ES-I3 (cell line): ENCODE results near the gene EAPP.
"Not testable (repeated sequence)": the region's sequence is repeated elsewhere in the genome, so short reads cannot be mapped to it uniquely, and the experiment has no call there.

Experiments used
- H3K36me3 ChIP-seq: 2 replicates; pipeline ENCODE4 v1.6.1; 2013; ENCODE audit warnings: mild to moderate bottlenecking, low read length, control low read depth, moderate library complexity; ENCODE audit not compliant: insufficient read depth
- H3K4me1 ChIP-seq: 2 replicates; pipeline ENCODE4 v1.6.1; 2013; ENCODE audit warnings: mild to moderate bottlenecking, control low read depth, low read length; ENCODE audit not compliant: insufficient read depth
- H3K9ac ChIP-seq: 2 replicates; pipeline ENCODE4 v1.6.1; 2013; ENCODE audit warnings: low read depth, mild to moderate bottlenecking, low read length, moderate library complexity
- H3K9me3 ChIP-seq: 2 replicates; pipeline ENCODE4 v1.6.1; 2013; ENCODE audit warnings: mild to moderate bottlenecking, low read length, moderate library complexity; ENCODE audit not compliant: control insufficient read depth, insufficient read depth

EAPP gene

GRCh38 chr14:34507884-34508283 is 31.6 kb downstream of the EAPP start:
- Histone ChIP-seq H3K4me1 (peaks cover 1% of the 10 kb centered on the region; the same call in 1 of the 2 replicates), H3K9ac (no peak overlapping the region), H3K36me3 (no peaks in the 10 kb centered on the region), H3K9me3 (no peaks in the 10 kb centered on the region)

- no peak overlapping the region for H3K9ac ChIP-seq
- H3K4me1 ChIP-seq, result peaks cover 5% of the 10 kb centered on the region; the same call in 1 of the 2 replicates
- H3K36me3 ChIP-seq, result no peaks in the 10 kb centered on the region
- no peaks in the 10 kb centered on the region for H3K9me3 ChIP-seq
Observed at GRCh38 chr14:34507459-34507858, 32.0 kb downstream of the EAPP start.

GRCh38 chr14:34505124-34505491 is 34.4 kb downstream of the EAPP start:
- H3K36me3 ChIP-seq, H3K9ac ChIP-seq, H3K9me3 ChIP-seq: not testable (repeated sequence)
- peaks cover 10% of the 10 kb centered on the region; the same call in 1 of the 2 replicates for H3K4me1 ChIP-seq

- not testable (repeated sequence) for H3K9ac ChIP-seq, H3K9me3 ChIP-seq, H3K36me3 ChIP-seq
- peaks cover 10% of the 10 kb centered on the region; the same call in 1 of the 2 replicates for H3K4me1 ChIP-seq
Observed at GRCh38 chr14:34504027-34504426, 35.5 kb downstream of the EAPP start.

GRCh38 chr14:34502545-34503225 is 36.8 kb downstream of the EAPP start:
- no peaks in the 10 kb centered on the region for H3K36me3 ChIP-seq
- H3K4me1 ChIP-seq, result peaks cover 12% of the 10 kb centered on the region
- H3K9ac ChIP-seq, result no peak overlapping the region
- H3K9me3 ChIP-seq, result no peaks in the 10 kb centered on the region

GRCh38 chr14:34502001-34502400 is 37.5 kb downstream of the EAPP start:
- Histone ChIP-seq H3K4me1 (peaks cover 18% of the 10 kb centered on the region), H3K9ac (no peak overlapping the region), H3K9me3 (no peaks in the 10 kb centered on the region), H3K36me3 (no peaks in the 10 kb centered on the region)

GRCh38 chr14:34501004-34501580 is 38.4 kb downstream of the EAPP start:
- Histone ChIP-seq H3K9ac (no peak overlapping the region), H3K36me3 (no peaks in the 10 kb centered on the region), H3K9me3 (no peaks in the 10 kb centered on the region), H3K4me1 (peaks cover 18% of the 10 kb centered on the region)

GRCh38 chr14:34498684-34499412 is 40.7 kb downstream of the EAPP start:
- Histone ChIP-seq H3K9ac (no peak overlapping the region), H3K4me1 (peaks cover 18% of the 10 kb centered on the region), H3K36me3 (no peaks in the 10 kb centered on the region), H3K9me3 (no peaks in the 10 kb centered on the region)

GRCh38 chr14:34496679-34497513 is 42.6 kb downstream of the EAPP start:
- peaks cover 8% of the 10 kb centered on the region for H3K4me1 ChIP-seq
- peak overlapping the region; percentile 10 for H3K9ac ChIP-seq
- no peaks in the 10 kb centered on the region for H3K36me3 ChIP-seq
- H3K9me3 ChIP-seq, result no peaks in the 10 kb centered on the region

GRCh38 chr14:34496007-34496678 is 43.4 kb downstream of the EAPP start:
- Histone ChIP-seq H3K4me1 (peaks cover 8% of the 10 kb centered on the region), H3K9ac (no peak overlapping the region), H3K36me3 (no peaks in the 10 kb centered on the region), H3K9me3 (no peaks in the 10 kb centered on the region)

GRCh38 chr14:34489324-34489723 is 50.2 kb downstream of the EAPP start:
- no peak overlapping the region for H3K9ac ChIP-seq
- H3K9me3 ChIP-seq, result no peaks in the 10 kb centered on the region
- H3K36me3 ChIP-seq, result no peaks in the 10 kb centered on the region
- no peaks in the 10 kb centered on the region for H3K4me1 ChIP-seq

GRCh38 chr14:34488528-34488927 is 51.0 kb downstream of the EAPP start:
- Histone ChIP-seq H3K9ac (no peak overlapping the region), H3K36me3 (no peaks in the 10 kb centered on the region), H3K4me1 (peaks cover under 1% of the 10 kb centered on the region; the same call in 1 of the 2 replicates), H3K9me3 (no peaks in the 10 kb centered on the region)

GRCh38 chr14:34484726-34485125 is 54.8 kb downstream of the EAPP start:
- H3K4me1 ChIP-seq, result peaks cover 13% of the 10 kb centered on the region; the same call in 1 of the 2 replicates
- H3K9me3 ChIP-seq, result no peaks in the 10 kb centered on the region
- H3K36me3 ChIP-seq, result no peaks in the 10 kb centered on the region
- no peak overlapping the region for H3K9ac ChIP-seq

- Histone ChIP-seq H3K36me3 (no peaks in the 10 kb centered on the region), H3K9me3 (no peaks in the 10 kb centered on the region), H3K9ac (no peak overlapping the region), H3K4me1 (peaks cover 13% of the 10 kb centered on the region; the same call in 1 of the 2 replicates)
Observed at GRCh38 chr14:34482463-34482862, 57.0 kb downstream of the EAPP start.
